ENCODE results near the gene PLEKHJ1.

The PLEKHJ1 gene

DNA sequence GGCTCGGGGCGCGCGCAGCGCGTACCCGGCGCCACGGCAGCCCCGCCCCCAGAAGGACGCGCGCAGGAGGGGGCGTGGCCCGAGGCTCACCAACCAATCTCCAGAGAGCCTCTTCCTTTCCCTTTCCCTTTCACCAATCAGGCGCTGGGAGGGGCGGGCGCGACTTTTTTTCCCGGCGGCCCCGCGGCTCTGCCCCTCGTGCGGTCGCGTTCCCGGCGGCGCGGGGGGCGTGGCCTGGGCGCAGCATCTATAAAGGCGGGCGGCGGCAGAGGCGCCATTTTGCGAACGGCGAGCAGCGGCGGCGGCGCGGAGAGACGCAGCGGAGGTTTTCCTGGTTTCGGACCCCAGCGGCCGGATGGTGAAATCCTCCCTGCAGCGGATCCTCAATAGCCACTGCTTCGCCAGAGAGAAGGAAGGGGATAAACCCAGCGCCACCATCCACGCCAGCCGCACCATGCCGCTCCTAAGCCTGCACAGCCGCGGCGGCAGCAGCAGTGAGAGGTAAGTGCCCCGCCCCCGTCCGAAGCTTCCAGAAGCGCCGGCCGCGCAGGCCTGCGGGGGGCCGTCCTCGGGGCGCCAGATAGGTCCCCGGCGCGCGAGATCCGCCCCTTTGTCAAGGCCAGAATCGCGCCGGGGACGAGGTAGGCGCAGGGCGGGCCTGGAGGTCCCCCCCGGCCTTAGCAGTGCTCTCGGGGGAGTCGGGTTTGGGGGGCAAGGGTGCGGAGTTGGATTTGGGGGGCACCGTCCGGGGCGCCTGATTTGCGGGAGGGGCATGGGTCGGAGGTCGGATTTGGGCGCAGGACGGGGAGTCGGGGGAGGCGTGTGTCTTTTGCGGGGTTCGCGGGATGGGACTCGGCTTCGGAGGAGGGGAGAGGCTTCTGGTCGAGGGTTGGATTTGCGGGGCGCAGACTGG lies 33.4 kb upstream of the PLEKHJ1 start:
- peak; percentile 89 for DNase-seq (ENCODE audit: low read depth)

DNA sequence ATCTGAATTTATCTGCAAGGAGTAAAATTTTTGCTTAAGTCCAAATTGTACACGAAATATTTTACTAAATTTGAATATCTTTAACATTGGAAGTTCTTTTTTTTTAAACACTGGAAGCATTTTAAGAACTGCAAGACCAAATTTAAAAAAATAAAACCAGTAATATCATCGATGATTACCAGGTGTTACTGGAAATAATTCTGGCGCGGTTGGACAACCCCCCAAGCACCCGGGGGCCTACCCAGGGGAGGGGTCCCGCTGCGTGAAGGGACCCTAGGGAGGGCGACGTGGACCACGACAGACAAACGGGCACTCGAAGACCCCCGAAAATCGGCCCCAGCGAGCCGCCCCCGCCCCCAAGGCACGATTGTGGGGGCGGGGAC lies 32.7 kb upstream of the PLEKHJ1 start:
- DNase-seq (ENCODE audit: low read depth), result no peak

DNA sequence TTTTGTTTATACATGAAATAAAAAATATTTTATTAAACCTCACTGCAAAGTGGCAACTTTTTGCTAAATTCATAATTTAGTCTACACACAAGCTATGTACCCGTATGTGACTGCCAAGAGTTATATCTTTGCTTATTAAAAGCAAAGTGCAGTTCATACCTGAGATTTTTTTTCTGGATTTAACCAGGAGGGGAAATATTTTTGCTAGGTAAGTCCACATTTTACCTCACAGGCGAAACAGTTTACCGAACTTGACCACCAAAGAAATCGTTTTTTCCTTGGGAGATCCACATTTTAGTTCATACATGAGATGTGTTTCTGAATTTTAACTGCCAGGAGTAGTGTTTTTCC lies 32.3 kb upstream of the PLEKHJ1 start:
- no peak for DNase-seq (ENCODE audit: low read depth)

DNA sequence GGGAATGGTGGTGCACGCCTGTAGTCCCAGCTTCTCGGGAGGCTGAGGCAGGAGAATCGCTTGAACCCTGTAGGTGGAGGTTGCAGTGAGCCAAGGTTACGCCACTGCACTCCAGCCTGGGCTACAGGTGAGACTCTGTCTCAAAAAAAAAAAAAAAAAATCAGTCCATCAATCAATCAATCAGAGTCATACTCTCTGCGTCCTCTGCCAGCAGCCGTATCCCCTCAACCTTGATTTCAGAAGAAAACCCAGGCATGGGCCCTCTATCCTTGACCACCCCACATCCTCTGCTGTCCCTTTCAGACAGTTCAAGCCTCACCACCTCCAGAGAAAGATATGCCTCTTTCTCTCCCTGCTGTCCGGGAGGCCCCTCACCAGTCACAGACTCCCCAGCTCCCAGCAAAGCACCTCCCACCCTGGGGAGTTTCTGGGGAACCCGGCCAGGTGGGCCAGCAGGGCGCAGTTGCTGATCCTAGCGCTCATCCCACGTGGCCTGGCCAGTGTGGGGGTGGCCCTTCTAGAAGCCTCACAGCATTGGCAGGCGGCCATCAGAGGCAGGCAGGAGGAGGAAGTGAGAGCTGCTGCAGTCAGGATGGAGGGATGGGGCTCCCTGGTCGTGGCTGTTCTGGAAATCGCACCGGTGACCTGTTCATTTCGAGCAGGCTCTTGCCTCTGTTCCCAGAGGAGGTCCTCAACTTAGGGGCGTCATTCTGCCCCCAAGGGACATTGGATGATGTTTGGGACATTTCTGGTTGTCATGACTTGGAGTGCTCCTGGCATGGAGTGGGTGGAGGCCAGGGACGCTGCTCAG lies 30.3 kb upstream of the PLEKHJ1 start:
- no peak for DNase-seq (ENCODE audit: low read depth)

DNA sequence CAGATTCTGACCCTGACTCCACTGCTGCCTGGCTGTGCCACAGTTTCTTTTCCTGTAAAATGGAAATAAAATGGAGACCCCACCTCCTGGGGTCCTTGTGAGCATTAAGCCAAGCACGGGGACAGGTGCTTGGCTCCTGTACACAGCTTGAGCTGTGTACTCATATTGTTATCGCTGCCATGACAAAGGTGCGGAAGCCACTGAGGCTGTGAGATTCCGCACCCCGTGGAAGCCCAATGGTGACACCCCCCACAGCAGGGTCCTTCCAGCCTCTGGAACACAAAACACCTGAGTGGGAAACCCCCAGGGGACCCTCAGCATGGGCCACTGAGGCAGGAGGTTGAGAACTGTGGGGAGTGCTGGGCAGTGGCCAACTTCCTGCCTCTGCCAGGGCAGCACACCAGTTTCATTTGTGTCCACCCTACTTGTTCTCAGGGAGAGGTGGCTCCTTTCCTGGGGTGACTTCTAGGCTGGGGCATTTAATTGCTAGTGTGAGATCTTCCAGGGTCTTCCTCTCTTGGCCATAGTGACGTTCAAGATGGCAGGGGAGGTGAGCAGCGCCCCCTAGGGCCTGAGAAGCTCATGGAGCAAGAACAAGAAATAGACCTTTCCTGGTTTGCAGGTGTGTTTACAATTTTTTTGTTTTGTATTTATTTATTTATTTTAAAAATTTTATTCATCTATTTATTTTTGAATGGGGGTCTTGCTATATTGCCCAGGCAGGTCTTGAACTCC lies 25.5 kb upstream of the PLEKHJ1 start:
- no peak for DNase-seq (ENCODE audit: low read depth)

DNA sequence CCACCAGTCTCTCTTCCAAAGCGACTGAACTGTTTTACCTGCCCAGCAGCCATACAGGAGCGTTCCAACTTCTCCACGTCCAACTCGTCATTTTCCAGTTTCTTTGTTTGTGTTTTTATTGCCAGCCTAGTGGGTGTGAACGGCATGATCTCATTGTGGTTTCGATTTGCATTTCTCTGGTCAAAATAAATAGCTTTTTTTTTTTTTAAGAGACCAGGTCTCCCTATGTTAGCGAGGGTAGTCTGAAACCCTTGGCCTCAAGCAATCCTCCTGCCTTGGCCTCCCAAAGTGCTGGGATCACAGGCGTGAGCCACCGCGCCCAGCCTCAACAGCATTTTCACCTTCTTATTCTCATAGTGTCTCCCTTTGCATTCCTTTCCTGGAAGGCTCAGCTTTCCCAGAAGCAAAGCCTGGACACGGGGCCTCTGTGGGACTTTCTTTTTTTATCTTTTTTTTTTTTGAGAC lies 24.2 kb upstream of the PLEKHJ1 start:
- no peak for DNase-seq (ENCODE audit: low read depth)

DNA sequence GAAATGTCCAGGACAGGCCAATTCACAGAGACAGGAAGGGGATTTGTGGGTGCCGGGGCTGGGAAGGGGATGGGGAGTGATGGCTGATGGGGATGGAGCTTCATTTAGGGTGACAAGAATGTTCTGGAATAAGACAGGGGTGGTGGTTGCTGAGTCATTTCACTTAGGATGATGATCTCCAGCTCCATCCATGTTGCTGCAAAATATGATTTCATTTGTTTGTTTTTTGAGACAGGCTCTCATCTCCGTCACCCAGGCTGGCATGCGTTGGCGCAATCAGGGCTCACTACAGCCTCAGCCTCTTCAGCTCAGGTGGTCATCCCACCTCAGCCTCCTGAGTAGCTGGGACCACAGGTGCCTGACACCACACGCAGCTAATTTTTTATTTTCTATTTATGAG lies 23.2 kb upstream of the PLEKHJ1 start:
- DNase-seq (ENCODE audit: low read depth), result no peak

DNA sequence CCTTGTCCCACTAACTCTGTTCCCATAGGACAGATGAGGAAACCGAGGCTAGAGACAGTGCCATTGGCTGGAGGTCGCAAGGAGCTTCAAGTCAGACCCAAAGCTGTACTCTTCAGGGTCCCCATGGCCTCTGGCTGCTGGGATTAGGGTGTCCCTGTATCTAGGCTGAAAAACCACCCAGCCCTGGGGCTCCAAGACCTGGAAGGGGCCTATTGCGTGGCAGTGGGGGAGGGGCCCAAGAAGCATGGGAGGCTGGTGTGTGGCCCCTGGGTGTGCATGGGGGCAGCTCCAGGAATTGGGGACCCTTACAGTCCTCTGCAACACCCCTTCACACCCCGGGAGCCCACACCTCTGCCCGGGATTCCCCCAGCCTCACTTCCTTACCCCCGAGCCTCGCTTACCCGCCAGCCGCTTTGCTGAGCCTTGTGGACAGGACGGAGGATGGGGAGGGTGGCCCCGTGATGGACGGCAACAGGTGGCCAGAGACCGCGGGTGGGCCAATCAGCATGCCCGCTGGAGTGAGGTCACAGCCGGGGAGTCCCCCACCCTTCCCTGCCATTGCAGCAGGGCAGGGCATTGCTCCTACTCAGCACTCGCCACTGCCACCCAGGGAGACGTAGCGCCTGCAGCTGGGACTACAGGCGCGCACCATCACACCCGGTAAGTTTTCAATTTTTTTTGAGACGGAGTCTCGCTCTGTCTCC lies 20.0 kb upstream of the PLEKHJ1 start, which contains the start of gene JSRP1:
JSRP1 (minus strand) TSS at position 436 of the 704 bp plus-strand sequence. CDS start 1,103 bp downstream, outside the sequence.
- DNase-seq (ENCODE audit: low read depth), result no peak

DNA sequence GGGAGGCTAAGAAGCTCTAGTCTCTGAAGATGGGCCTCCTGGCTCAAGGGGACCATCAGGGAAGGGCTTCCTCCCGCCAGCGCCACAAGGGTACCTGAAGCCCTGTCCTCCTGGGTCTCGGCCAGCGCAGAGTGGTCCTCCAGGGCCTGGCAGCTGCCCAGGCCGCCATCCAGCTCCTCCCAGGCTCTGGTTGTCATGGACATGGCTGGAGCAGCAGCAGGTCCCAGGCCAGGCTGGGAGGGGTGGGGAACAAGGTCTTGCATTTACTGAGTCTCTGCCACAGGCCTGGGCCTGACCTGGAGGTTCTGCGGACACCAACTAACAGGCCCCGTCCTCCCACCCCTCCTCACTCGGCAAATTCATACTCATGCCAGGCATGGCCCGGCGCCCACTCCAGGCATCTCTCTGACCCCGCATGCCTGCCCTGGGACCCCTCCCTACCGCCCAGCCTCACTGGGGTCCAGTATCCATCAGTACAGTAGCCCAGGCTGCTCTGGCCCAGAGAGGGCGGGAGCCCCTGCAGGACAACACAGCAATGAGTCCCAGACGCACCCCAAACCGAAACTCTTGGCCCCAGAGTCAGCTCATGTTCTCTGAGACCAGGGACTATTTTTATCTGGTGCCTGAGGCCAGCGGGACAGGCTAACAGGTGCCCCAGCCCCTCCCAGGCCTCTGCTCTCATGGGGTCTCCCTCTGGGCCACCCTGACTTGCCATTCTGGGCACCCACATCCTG lies 19.1 kb upstream of the PLEKHJ1 start:
- no peak for DNase-seq (ENCODE audit: low read depth)

DNA sequence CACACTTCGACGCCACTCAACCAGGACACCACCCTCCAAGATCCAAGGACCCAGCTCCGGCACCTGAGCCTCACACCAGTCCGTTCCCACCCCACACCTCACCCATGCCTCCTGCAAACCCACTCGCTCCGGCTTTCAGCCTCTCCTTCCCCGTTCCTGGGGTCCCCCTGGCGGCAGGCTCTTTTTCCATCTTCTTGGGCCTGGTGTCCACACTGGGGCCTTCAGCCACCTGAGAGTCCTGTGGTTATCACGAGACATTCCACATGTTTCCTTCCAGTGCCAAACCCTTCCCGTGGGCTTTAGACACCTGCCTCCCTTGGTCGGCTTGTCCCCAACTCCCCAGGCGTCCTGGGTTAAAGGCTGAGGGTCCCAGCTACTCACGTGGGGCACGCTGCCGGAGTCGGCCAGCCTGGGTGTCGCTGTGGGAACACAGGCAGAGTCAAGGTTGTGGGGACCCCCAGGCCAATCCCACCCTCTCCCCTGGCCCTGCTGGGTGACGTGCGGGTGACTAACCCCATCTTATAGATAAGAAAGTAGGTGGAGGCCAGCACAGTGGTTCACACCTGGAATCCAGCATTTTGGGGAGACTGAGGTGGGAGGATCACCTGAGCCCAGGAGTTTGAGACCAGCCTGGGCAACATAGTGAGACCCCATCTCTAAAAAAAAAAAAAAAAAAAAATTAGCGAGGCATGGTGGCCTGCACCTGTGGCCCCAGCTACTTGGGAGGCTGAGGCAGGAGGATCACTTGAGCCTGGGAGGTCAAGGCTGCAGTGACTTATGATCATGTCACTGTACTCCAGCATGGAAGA lies 18.1 kb upstream of the PLEKHJ1 start:
- DNase-seq (ENCODE audit: low read depth), result no peak

DNA sequence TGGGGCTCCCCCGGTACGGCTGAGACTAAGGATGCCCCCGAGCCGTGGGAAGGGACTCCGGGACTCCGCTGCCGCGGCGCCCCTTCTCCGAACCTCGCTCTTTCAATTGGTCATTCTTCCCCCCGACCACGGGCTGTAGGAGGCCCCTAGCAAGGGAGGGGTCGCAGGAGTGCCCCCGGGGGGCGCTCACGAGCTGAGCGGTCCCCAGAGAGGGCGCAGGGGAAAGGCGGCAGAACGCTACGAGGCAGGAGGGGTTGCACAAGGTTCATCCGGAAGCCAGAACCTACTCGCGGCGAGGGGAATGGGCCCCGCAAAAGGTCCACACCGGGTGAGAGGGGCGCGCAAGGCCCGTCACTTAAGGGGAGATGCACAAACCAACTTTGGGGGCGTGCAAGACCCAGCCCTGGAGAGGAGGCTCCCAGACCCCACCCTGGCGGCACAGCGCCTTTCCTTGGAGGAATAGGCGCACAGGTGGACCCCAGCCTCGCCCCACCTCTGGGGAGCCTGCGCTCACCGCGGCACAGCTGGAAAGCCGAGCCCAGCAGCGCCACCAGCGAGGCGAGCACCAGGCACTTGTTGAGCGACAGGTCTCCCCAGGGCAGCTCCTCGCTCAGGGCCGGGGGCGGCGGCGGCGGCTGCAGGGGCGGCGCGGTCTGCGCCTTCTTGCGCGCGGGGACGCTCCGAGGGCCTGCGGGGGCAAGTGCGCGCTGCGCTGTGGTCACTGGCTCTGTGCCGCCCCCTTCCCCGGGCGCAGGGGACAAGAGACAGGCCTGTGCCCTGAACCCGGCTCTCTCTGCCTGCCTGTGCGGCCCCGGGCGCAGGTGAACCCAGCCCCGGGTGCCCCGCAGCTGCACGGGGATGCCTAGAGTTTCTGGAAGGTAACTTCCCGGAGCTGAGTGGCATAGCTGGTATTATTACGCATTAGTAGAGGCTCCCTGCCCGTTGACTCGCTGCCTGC lies 17.3 kb upstream of the PLEKHJ1 start:
- no peak for DNase-seq (ENCODE audit: low read depth)

DNA sequence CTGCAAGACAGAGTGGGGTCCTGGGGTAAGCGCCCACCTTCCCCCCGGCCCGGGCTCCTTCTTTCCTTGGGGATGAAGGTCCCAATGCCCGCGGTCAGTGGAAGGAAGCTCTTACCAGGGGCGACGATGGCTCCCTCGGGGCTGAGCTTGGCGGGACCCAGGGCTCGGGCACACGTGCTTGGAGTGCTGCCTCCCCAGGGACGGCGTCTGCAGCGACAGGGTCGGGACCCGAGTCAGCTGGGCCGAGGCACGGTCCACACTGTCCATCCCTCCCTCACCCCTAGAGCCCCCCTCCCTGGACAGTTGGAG lies 16.6 kb upstream of the PLEKHJ1 start:
- DNase-seq (ENCODE audit: low read depth), result no peak

DNA sequence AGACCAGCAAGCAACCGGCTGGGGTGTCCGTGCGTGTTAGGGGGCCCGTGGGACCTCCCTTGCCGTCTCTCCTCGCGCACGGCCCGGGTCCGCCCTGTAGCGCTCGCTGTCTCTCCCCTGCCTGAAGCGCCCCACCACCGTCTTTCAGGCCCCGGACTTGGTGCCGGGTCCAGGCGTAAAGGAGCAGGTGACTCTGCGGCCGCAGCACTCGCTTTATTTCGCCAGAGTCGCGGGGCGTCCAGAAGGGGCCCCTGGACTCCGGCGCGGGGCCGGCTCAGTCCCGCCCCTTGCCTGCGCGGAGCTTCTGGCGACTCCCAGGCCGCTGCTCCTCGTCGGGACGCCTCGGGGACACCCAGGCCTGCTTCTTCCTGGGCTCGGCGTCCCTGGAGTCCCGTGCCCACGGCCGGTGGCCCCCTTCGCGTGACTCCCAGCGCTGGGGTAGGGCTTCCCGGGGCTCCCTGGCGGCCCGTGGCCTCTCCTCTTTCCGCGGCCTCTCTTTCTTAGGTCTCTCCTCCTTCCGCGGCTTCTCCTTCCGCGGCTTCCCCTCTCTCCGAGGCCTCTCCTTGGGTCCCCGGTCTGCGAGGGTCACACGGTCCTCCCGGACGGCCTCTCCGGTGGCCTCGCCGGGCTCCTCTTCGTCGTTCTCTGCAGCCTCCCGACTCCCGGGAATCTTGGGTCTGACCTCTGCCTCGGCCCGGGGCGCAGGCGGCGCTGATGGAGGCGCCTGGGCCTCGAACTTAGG lies 16.1 kb upstream of the PLEKHJ1 start:
- DNase-seq (ENCODE audit: low read depth), result no peak

DNA sequence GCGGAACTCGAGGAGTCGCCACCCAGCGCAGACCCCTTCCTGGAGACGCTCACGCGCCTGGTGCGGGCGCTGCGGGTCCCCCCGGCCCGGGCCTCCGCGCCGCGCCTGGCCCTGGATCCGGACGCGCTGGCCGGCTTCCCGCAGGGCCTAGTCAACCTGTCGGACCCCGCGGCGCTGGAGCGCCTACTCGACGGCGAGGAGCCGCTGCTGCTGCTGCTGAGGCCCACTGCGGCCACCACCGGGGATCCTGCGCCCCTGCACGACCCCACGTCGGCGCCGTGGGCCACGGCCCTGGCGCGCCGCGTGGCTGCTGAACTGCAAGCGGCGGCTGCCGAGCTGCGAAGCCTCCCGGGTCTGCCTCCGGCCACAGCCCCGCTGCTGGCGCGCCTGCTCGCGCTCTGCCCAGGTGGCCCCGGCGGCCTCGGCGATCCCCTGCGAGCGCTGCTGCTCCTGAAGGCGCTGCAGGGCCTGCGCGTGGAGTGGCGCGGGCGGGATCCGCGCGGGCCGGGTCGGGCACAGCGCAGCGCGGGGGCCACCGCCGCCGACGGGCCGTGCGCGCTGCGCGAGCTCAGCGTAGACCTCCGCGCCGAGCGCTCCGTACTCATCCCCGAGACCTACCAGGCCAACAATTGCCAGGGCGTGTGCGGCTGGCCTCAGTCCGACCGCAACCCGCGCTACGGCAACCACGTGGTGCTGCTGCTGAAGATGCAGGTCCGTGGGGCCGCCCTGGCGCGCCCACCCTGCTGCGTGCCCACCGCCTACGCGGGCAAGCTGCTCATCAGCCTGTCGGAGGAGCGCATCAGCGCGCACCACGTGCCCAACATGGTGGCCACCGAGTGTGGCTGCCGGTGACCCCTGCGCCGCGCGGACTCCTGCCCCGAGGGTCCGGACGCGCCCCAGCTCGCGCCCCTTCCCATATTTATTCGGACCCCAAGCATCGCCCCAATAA lies 15.3 kb upstream of the PLEKHJ1 start:
- DNase-seq (ENCODE audit: low read depth), result no peak

DNA sequence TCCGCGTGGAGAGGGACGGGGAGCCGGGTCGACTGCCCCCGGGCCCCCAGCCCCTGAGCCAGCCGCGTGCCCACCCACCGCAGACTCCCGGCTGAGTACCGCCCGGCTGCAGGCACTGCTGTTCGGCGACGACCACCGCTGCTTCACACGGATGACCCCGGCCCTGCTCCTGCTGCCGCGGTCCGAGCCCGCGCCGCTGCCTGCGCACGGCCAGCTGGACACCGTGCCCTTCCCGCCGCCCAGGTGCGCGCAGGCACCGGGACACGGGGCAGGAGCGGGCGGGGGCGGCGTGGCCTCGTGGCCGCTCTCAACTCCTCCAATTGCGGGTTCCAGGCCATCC lies 14.6 kb upstream of the PLEKHJ1 start:
- DNase-seq (ENCODE audit: low read depth), result no peak

DNA sequence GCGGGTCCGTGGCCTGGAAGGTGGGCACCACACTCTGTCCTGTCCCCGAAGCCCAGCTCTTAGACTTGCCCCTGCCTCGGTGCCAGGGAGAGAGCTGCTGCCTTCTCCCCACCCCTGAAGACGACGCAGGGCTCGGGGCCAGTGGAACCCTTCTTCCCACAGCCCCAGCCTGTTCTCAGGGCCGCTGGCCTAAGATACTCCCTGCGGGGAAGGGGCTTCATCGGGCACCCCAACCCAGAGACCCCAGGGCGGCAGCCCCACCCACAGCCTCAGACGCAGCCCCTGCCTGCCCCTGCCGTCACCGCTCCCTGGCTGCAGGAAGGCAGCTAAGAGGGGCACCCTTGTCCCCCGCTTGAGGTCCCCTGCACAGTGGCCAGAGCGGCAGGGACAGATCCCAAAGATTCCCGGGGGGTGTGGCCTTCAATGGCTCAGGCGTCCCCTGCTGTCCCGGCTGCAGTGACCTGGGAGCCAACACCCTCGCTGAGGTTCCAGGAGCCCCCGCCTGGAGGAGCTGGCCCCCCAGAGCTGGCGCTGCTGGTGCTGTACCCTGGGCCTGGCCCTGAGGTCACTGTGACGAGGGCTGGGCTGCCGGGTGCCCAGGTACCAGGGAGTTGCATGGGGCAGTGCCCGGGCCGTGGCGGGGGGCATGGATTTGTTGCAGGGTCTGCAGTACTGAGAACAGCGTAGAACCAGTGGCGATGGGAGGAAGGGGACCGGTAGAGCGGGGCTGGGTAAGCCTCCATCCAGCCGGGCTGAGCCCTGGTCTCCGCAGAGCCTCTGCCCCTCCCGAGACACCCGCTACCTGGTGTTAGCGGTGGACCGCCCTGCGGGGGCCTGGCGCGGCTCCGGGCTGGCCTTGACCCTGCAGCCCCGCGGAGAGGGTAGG lies 14.0 kb upstream of the PLEKHJ1 start:
- no peak for DNase-seq (ENCODE audit: low read depth)
